PC-3 (cell line): ENCODE measurements around the gene IGSF22.

Experiments used
- CTCF ChIP-seq: fragments of 300-600 bp; sonication (generic); conservative IDR thresholded peaks from 2 replicates; pipeline ENCODE4 v1.5.1; 2017; ENCODE audit warnings: antibody characterized with exemption, low read depth, mild to moderate bottlenecking, low read length
- EZH2 ChIP-seq: fragments of 300-600 bp; sonication (generic); IDR thresholded peaks from one replicate; pipeline ENCODE4 v1.6.1; 2017; ENCODE audit warnings: antibody characterized with exemption, mild to moderate bottlenecking, low read length; ENCODE audit not compliant: unreplicated experiment

GRCh38 chr11:18701614-18702216, 24.3 kb downstream of the IGSF22 start:
- no peak for TF ChIP-seq CTCF
- TF ChIP-seq EZH2, result no peak
